ENCODE measurements around the gene PTPN14. TPM values are rescaled to one million over a fixed set of nuclear protein-coding genes. Genes with fewer than 3 reads are reported as not detected.

The PTPN14 gene
- polyA plus RNA-seq, 1 donor from 2014 or later = 0.07 TPM

GRCh38 chr1:214537872-214538473, 13.4 kb downstream of the PTPN14 start:
- Histone ChIP-seq H3F3A (ENCODE audit: insufficient read depth, low read length, poor library complexity, severe bottlenecking) (no peaks in the 10 kb centered on the region), H2AFZ (ENCODE audit: low read depth, low read length) (no peak overlapping the region), H3K9me3 (ENCODE audit: low read length) (no peaks in the 10 kb centered on the region), H4K20me1 (ENCODE audit: insufficient read depth) (no peaks in the 10 kb centered on the region), H3K9ac (ENCODE audit: low read length) (no peak overlapping the region), H3K4me2 (ENCODE audit: low read length) (no peak overlapping the region), H3K4me3 (ENCODE audit: low read length) (no peak overlapping the region), H3K36me3 (ENCODE audit: insufficient read depth, low read length) (no peaks in the 10 kb centered on the region), H3K27me3 (ENCODE audit: insufficient read depth, low read depth, low read length) (no peaks in the 10 kb centered on the region), H3K79me2 (replicated peaks; ENCODE audit: insufficient read depth, low read length) (no peaks in the 10 kb centered on the region), H3K9me2 (ENCODE audit: insufficient read depth, low read length) (no peaks in the 10 kb centered on the region), H3K27ac (ENCODE audit: low read length) (no peak overlapping the region)
- TF ChIP-seq, protein P1, sequence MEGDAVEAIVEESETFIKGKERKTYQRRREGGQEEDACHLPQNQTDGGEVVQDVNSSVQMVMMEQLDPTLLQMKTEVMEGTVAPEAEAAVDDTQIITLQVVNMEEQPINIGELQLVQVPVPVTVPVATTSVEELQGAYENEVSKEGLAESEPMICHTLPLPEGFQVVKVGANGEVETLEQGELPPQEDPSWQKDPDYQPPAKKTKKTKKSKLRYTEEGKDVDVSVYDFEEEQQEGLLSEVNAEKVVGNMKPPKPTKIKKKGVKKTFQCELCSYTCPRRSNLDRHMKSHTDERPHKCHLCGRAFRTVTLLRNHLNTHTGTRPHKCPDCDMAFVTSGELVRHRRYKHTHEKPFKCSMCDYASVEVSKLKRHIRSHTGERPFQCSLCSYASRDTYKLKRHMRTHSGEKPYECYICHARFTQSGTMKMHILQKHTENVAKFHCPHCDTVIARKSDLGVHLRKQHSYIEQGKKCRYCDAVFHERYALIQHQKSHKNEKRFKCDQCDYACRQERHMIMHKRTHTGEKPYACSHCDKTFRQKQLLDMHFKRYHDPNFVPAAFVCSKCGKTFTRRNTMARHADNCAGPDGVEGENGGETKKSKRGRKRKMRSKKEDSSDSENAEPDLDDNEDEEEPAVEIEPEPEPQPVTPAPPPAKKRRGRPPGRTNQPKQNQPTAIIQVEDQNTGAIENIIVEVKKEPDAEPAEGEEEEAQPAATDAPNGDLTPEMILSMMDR (IDR thresholded peaks at IDR 0.05; ENCODE audit: poor library complexity, severe bottlenecking) = no peak
- TF ChIP-seq RAD21 (conservative IDR thresholded peaks at IDR 0.05) (no peak), REST (IDR thresholded peaks at IDR 0.05; ENCODE audit: borderline replicate concordance) (no peak), TAF1 (IDR thresholded peaks at IDR 0.05; ENCODE audit: low read depth) (no peak), POLR2AphosphoS5 (IDR thresholded peaks at IDR 0.05) (no peak)

DNA sequence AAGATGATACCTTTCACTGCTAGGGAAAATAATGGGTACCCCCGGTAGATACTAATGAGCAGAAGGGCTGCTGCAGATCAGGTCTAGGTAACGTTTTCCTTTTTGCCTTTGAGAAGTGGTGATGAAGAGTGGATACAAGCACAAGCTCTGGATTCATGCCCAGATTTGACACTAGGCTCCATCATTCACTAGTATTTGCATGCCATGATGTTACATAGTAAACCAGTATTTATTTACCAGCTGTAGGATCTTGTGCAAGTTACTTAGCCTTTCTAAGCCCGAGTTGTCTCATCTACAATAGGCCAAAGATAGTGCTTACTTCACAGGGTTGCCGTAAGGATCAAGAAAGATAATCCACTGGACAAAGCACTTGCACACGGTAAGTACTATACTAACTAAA, 14.2 kb downstream of the PTPN14 start:
- H3K4me2 ChIP-seq (ENCODE audit: low read length) = no peak overlapping the region
- no peaks in the 10 kb centered on the region for H3K79me2 ChIP-seq (replicated peaks; ENCODE audit: insufficient read depth, low read length)
- H3K9me3 ChIP-seq (ENCODE audit: low read length) = no peaks in the 10 kb centered on the region
- no peak overlapping the region for H3K4me3 ChIP-seq (ENCODE audit: low read length)
- no peaks in the 10 kb centered on the region for H3K27me3 ChIP-seq (ENCODE audit: insufficient read depth, low read depth, low read length)
- H3K36me3 ChIP-seq (ENCODE audit: insufficient read depth, low read length) = no peaks in the 10 kb centered on the region
- no peak overlapping the region for H3K9ac ChIP-seq (ENCODE audit: low read length)
- H2AFZ ChIP-seq (ENCODE audit: low read depth, low read length) = no peak overlapping the region
- H4K20me1 ChIP-seq (ENCODE audit: insufficient read depth) = no peaks in the 10 kb centered on the region
- TF ChIP-seq TAF1 (IDR thresholded peaks at IDR 0.05; ENCODE audit: low read depth) (no peak), EP300 (conservative IDR thresholded peaks at IDR 0.05; ENCODE audit: poor library complexity, severe bottlenecking) (no peak), SMC3 (conservative IDR thresholded peaks at IDR 0.05; ENCODE audit: poor library complexity) (no peak), EZH2 (IDR thresholded peaks at IDR 0.05; ENCODE audit: borderline replicate concordance, insufficient read depth, low read length, poor library complexity, severe bottlenecking) (no peak), REST (IDR thresholded peaks at IDR 0.05; ENCODE audit: borderline replicate concordance) (no peak), MXI1 (conservative IDR thresholded peaks at IDR 0.05; ENCODE audit: poor library complexity, severe bottlenecking) (no peak), POLR2AphosphoS5 (IDR thresholded peaks at IDR 0.05) (no peak), RAD21 (conservative IDR thresholded peaks at IDR 0.05) (no peak)
- TF ChIP-seq, protein P1 (IDR thresholded peaks at IDR 0.05; ENCODE audit: poor library complexity, severe bottlenecking) = no peak
- H3K27ac ChIP-seq (ENCODE audit: low read length) = no peak overlapping the region
- no peaks in the 10 kb centered on the region for H3K9me2 ChIP-seq (ENCODE audit: insufficient read depth, low read length)
- H3F3A ChIP-seq (ENCODE audit: insufficient read depth, low read length, poor library complexity, severe bottlenecking) = no peaks in the 10 kb centered on the region

Data from neural cell (in vitro differentiated cells).